Calu3 (cell line): ENCODE results near the gene MAB21L1. TPM values are rescaled to one million over a fixed set of nuclear protein-coding genes. Genes with fewer than 3 reads are reported as not detected.

Experiments
- Bru-seq: library from RNA; stranded (reverse); fragments of 400-500 nt; gene quantifications from one replicate; lab custom pipeline; 2021; lab: Mats Ljungman, UMichigan
- BruChase-seq, 2 experiments: library from RNA; stranded (reverse); fragments of 400-500 nt; gene quantifications; one replicate each; lab custom pipeline; 2021; lab: Mats Ljungman, UMichigan
- BruUV-seq: library from RNA; stranded (reverse); fragments of 400-500 nt; replicated peaks from 2 replicates; lab custom pipeline; 2021; lab: Mats Ljungman, UMichigan
- CTCF ChIA-PET: fragments of 300-600 bp; sonication (Branson Sonifier 250); formaldehyde crosslinking; loops from one replicate; lab custom pipeline; 2022; ENCODE audit warnings: antibody characterized with exemption; lab: Charles Lee
- DNase-seq: peaks from one replicate; pipeline ENCODE4 v3.0.0; 2022
- H3K27ac Mint-ChIP-seq: one replicate; pipeline ENCODE4 v1.8.0; 2022; ENCODE audit warnings: mixed read lengths; ENCODE audit not compliant: unreplicated experiment
- H3K27me3 Mint-ChIP-seq: one replicate; pipeline ENCODE4 v1.8.0; 2022; ENCODE audit warnings: mixed read lengths; ENCODE audit not compliant: unreplicated experiment
- H3K36me3 Mint-ChIP-seq: one replicate; pipeline ENCODE4 v1.8.0; 2022; ENCODE audit warnings: mild to moderate bottlenecking, moderate library complexity, mixed read lengths; ENCODE audit not compliant: insufficient read depth, unreplicated experiment
- H3K4me1 Mint-ChIP-seq: one replicate; pipeline ENCODE4 v1.8.0; 2022; ENCODE audit warnings: mild to moderate bottlenecking, low read depth, mixed read lengths; ENCODE audit not compliant: unreplicated experiment
- H3K4me3 Mint-ChIP-seq: one replicate; pipeline ENCODE4 v1.8.0; 2022; ENCODE audit warnings: mild to moderate bottlenecking, low read depth, moderate library complexity, mixed read lengths; ENCODE audit not compliant: unreplicated experiment
- H3K9me3 Mint-ChIP-seq: one replicate; pipeline ENCODE4 v1.8.0; 2022; ENCODE audit warnings: low read depth, mixed read lengths; ENCODE audit not compliant: unreplicated experiment
- CTCF ChIP-seq: fragments of 200-600 bp; IDR thresholded peaks from one replicate; pipeline ENCODE4 v1.8.0; 2022; ENCODE audit warnings: antibody characterized with exemption; ENCODE audit not compliant: unreplicated experiment
- intact Hi-C: fragments of 100-400 bp; cut with micrococcal nuclease; formaldehyde crosslinking; loops from one replicate; pipeline ENCODE4 v1.10.0; 2022; ENCODE audit not compliant: unreplicated experiment
- long read RNA-seq: library from polyadenylated mRNA; stranded (forward); transcript quantifications from one replicate; pipeline ENCODE4 v2.0.0, GENCODE V29; 2022
- total RNA-seq: library from RNA; stranded (reverse); gene quantifications from 2 replicates; pipeline ENCODE4 v1.2.3, GENCODE V29; 2022

The MAB21L1 gene
- total RNA-seq (not detected in 2 replicates), Bru-seq, nascent RNA (not detected), BruChase-seq, experiment 1, labeled RNA remaining after a 6-hour chase (not detected), BruChase-seq, experiment 2, labeled RNA remaining after a 2-hour chase (not detected)
- long read RNA-seq = 0 reads

GRCh38 chr13:35475960-35476943 is at the start of gene MAB21L1:
Gene MAB21L1, minus strand, starts transcription at chr13:35476689. Its CDS starts 551 bp downstream, at chr13:35476138.
- no peaks in the 10 kb centered on the region for H3K36me3 Mint-ChIP-seq
- no peaks in the 10 kb centered on the region for H3K9me3 Mint-ChIP-seq
- no peak within 1 kb of the TSS for H3K4me3 Mint-ChIP-seq
- no peaks in the 10 kb centered on the region for H3K27me3 Mint-ChIP-seq
- H3K27ac Mint-ChIP-seq = no peak within 1 kb of the TSS
- no peak for TF ChIP-seq CTCF
- no peaks in the 10 kb centered on the region for H3K4me1 Mint-ChIP-seq
- DNase-seq = no peak
- BruUV-seq = no TSS peak
- intact Hi-C loops = no loop called here
- CTCF ChIA-PET = no interaction called here

GRCh38 chr13:35524171-35524570 is 47.7 kb upstream of the MAB21L1 start:
- no peak for TF ChIP-seq CTCF
- Mint-ChIP-seq H3K36me3 (no peaks in the 10 kb centered on the region), H3K9me3 (no peaks in the 10 kb centered on the region), H3K4me1 (no peaks in the 10 kb centered on the region), H3K27me3 (no peaks in the 10 kb centered on the region), H3K27ac (no peak overlapping the region), H3K4me3 (no peak overlapping the region)
- intact Hi-C loops = no loop called here
- CTCF ChIA-PET = no interaction called here
- no peak for DNase-seq
- BruUV-seq = no TSS peak

- no TSS peak for BruUV-seq
- Mint-ChIP-seq H3K4me3 (no peak overlapping the region), H3K27me3 (no peaks in the 10 kb centered on the region)
Measured at GRCh38 chr13:35518337-35518946, 42.0 kb upstream of the MAB21L1 start.

More at GRCh38 chr13:35518337-35518946, 42.0 kb upstream of the MAB21L1 start:
- Mint-ChIP-seq H3K4me1 (no peaks in the 10 kb centered on the region), H3K9me3 (no peaks in the 10 kb centered on the region), H3K27ac (no peak overlapping the region), H3K36me3 (no peaks in the 10 kb centered on the region)
- no peak for DNase-seq
- CTCF ChIA-PET = no interaction called here
- TF ChIP-seq CTCF = no peak
- intact Hi-C loops = no loop called here
